Adipocyte (in vitro differentiated cells): Measurements from ENCODE around the gene S100B.

Experiments
- DNase-seq: peaks from one replicate; pipeline ENCODE4 v3.0.0-alpha.2; 2015; ENCODE audit warnings: low read depth
- H3K27me3 ChIP-seq: replicated peaks from 2 replicates; pipeline ENCODE4 v1.7.0; 2013; ENCODE audit warnings: mild to moderate bottlenecking, low read length, moderate library complexity; ENCODE audit not compliant: control insufficient read depth, insufficient read depth
- H3K36me3 ChIP-seq: 2 replicates; pipeline ENCODE4 v1.7.0; 2013; ENCODE audit warnings: low read length, mild to moderate bottlenecking, moderate library complexity; ENCODE audit not compliant: control insufficient read depth, insufficient read depth, severe bottlenecking
- H3K4me1 ChIP-seq: 2 replicates; pipeline ENCODE4 v1.7.0; 2013; ENCODE audit warnings: mild to moderate bottlenecking, low read length, moderate library complexity; ENCODE audit not compliant: control insufficient read depth, insufficient read depth
- H3K4me3 ChIP-seq: 2 replicates; pipeline ENCODE4 v1.7.0; 2013; ENCODE audit warnings: mild to moderate bottlenecking, low read length, moderate library complexity
- H3K9ac ChIP-seq: 2 replicates; pipeline ENCODE4 v1.7.0; 2013; ENCODE audit warnings: mild to moderate bottlenecking, low read length, moderate library complexity
- H3K9me3 ChIP-seq: 2 replicates; pipeline ENCODE4 v1.7.0; 2013; ENCODE audit warnings: mild to moderate bottlenecking, low read length, moderate library complexity; ENCODE audit not compliant: control insufficient read depth

Gene S100B

DNA sequence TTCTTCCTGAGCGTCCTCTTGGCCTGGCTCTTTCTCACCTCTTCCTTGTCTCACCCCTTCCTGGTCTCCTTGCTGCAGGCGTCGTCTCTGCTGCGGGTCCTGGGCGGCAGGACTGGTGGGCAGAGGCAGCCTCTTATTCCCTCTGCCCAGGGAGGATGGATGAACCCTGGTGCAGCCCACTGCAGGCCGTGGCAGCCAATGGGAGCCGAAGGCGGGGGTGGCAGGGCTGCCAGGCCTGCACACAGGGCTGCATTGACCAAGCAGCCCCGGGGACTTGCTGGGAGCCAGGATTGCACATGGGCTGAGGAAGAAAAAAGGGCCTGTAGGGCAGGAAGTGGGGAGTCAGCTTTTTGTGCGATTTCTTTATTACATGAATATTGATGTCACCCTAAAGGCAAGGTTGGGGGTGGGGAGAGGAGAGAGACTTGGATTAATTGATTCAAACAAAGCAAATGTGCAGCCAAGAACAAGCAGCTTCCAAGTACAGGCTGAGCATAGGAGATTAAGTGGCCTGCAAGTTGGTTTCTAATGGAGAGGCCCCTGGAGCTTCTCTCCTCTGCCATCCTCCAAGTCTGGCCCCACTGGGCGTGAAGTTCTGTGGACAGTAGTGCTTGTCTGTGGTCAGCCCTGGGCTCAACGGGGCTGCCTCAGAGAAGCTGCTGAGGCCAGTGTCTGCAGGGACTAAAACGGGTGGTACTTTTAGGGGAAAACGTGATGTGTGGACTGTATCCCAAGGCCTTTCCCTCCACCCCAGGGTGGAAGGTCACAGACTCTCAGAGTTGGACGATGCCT is at the start of gene S100B:
TSS of gene S100B (minus strand) at position 108 of the 792 bp plus-strand sequence. CDS start 2,667 bp downstream, outside the sequence.
- Histone ChIP-seq H3K9me3 (peaks cover under 1% of the 10 kb centered on the region), H3K4me1 (peaks cover 5% of the 10 kb centered on the region), H3K9ac (no peak within 1 kb of the TSS), H3K4me3 (peak within 1 kb of the TSS; percentile 44), H3K27me3 (peaks cover 22% of the 10 kb centered on the region), H3K36me3 (no peaks in the 10 kb centered on the region)
- DNase-seq, result no peak

DNA sequence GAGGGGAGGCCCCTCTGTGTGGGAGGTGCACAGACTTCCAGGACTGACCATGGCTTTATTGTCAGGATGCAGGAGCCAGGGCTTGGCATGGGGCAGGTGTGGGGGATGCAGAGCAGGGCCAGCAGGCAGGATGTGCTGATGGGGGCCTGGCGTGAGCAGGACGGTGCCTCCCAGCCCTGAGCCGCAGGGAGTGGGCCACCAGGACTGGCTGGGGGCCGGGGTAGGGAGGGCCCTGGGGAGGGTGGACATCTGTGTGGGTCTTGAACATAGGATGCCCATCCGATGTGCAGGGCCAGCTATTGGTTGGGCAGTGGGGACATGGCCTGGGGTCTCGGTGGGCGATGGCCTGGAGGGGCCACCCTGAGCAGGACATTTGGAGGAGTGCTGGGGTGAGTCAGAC is 46.2 kb upstream of the S100B start:
- H3K36me3 ChIP-seq, result peaks cover 95% of the 10 kb centered on the region
- no peak for DNase-seq
- no peaks in the 10 kb centered on the region for H3K4me1 ChIP-seq
- peaks cover 12% of the 10 kb centered on the region for H3K9me3 ChIP-seq
- no peak overlapping the region for H3K4me3 ChIP-seq
- no peaks in the 10 kb centered on the region for H3K27me3 ChIP-seq
- no peak overlapping the region for H3K9ac ChIP-seq

DNA sequence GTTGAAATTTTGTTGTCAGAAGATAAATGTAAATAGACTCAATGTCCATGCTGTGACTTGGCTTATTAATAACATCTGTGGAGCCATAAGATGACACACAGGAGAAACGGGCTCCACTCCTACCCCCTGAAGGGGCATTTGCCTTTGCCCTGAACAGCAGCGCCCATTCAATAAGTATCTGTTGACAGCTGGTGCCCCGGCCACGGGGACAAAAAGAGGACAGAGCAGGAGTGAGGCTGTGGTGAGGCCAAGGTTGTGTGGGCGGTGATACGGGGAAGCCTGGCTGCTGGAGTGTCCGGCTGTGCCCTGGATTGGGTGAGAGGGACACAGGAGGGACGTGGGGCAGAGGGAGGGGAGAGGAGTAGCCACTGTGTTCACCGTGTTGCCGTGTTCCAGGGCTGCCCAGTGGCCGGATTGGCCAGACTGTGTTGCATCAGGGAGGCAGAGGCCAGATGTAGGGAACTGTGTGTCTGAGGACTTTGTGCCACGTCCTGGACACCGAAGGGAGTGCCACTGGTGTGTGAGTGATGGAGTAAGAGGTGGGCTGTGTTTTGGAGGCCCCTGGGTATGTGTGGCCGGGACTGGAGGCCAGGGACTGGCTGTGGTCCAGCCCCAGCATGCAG is 45.7 kb upstream of the S100B start:
- no peaks in the 10 kb centered on the region for H3K4me1 ChIP-seq
- no peak overlapping the region for H3K9ac ChIP-seq
- no peaks in the 10 kb centered on the region for H3K27me3 ChIP-seq
- peaks cover 10% of the 10 kb centered on the region for H3K9me3 ChIP-seq
- H3K36me3 ChIP-seq, result peaks cover 97% of the 10 kb centered on the region
- H3K4me3 ChIP-seq, result no peak overlapping the region
- no peak for DNase-seq

DNA sequence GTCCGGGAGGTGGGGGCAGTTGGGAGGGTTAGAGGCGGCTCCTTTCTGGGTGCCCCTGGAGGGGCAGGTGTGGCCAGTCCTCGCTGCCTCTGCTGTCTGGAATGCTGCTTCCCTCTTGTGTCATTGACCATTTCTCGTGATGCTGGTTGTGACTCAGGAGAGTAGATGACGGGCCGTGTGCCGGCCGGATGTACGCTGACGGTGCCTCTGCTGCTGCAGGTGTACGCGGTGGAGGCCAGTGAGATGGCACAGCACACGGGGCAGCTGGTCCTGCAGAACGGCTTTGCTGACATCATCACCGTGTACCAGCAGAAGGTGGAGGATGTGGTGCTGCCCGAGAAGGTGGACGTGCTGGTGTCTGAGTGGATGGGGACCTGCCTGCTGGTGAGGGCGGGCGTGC is 44.5 kb upstream of the S100B start:
- H3K4me1 ChIP-seq, result no peaks in the 10 kb centered on the region
- peaks cover 97% of the 10 kb centered on the region for H3K36me3 ChIP-seq
- no peak overlapping the region for H3K4me3 ChIP-seq
- no peaks in the 10 kb centered on the region for H3K27me3 ChIP-seq
- DNase-seq, result no peak
- no peaks in the 10 kb centered on the region for H3K9me3 ChIP-seq
- no peak overlapping the region for H3K9ac ChIP-seq

DNA sequence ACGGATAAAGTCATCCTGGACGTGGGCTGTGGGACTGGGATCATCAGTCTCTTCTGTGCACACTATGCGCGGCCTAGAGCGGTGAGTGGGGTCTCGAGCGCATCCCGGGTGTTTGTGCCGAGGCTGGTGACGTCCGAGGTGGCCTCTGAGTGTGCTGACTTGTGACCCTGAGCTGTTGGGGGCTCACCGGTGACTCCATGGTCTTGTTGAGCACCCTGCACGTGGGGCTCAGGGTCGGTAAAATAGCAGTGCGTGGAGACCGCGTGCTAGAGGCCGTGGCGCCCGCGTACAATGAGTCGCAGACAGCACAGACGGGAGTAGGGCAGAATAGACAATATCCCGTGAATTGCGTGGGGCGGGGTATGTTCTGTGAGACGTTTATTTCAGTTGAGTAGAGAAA is 43.7 kb upstream of the S100B start:
- Histone ChIP-seq H3K9me3 (no peaks in the 10 kb centered on the region), H3K27me3 (no peaks in the 10 kb centered on the region), H3K36me3 (peaks cover 97% of the 10 kb centered on the region), H3K4me3 (no peak overlapping the region), H3K4me1 (no peaks in the 10 kb centered on the region), H3K9ac (no peak overlapping the region)
- DNase-seq, result no peak

DNA sequence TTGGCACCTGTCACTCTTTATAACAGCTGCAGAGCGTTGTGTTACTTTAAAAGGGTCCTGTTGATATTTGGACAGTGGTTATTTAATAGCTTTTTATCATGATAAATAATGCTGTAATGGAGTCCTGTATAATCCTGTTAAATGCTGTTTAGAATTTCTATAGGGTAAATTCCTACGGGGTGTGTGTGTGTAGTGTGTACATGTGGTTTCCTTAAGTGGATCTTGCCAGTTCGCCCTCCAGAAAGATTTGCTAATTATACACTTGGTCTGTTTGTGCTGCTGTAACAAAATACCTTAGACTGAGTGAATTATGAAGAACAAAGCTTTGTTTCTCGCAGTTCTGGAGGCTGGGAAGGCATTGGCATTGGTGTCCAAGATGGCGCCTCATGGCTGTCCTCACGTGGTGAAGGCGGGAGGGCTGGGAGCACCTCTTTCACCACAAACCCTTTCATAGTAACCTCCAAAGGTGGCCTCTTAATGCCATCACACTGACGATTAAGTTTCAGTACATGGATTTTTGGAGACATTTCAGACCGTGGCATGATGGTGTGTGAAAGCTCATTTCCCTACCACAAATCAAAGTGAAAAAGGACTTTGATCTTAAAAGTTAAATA is 41.8 kb upstream of the S100B start:
- Histone ChIP-seq H3K36me3 (peaks cover 91% of the 10 kb centered on the region), H3K4me1 (no peaks in the 10 kb centered on the region), H3K27me3 (no peaks in the 10 kb centered on the region), H3K9ac (no peak overlapping the region), H3K9me3 (no peaks in the 10 kb centered on the region), H3K4me3 (no peak overlapping the region)
- no peak for DNase-seq

DNA sequence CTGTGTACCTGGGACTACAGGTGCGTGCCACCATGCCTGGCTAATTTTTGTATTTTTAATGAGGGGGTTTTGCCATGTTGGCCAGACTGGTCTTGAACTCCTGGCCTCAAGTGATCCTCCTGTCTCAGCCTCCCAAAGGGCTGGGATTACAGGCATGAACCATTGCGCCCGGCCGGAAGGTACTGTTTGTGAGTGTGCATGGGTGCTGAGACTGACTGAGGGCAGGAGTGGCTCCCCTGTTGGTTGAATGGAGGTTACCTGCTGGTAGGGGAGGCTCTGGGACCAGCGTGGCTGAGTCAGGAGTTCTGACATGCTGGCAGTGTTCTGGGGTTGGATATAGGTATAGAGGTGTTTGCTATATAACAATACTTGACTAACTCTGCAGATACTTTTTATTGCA is 41.0 kb upstream of the S100B start:
- H3K27me3 ChIP-seq, result no peaks in the 10 kb centered on the region
- H3K9ac ChIP-seq, result no peak overlapping the region
- H3K9me3 ChIP-seq, result no peaks in the 10 kb centered on the region
- H3K36me3 ChIP-seq, result peaks cover 92% of the 10 kb centered on the region
- no peak overlapping the region for H3K4me3 ChIP-seq
- no peak for DNase-seq
- no peaks in the 10 kb centered on the region for H3K4me1 ChIP-seq

DNA sequence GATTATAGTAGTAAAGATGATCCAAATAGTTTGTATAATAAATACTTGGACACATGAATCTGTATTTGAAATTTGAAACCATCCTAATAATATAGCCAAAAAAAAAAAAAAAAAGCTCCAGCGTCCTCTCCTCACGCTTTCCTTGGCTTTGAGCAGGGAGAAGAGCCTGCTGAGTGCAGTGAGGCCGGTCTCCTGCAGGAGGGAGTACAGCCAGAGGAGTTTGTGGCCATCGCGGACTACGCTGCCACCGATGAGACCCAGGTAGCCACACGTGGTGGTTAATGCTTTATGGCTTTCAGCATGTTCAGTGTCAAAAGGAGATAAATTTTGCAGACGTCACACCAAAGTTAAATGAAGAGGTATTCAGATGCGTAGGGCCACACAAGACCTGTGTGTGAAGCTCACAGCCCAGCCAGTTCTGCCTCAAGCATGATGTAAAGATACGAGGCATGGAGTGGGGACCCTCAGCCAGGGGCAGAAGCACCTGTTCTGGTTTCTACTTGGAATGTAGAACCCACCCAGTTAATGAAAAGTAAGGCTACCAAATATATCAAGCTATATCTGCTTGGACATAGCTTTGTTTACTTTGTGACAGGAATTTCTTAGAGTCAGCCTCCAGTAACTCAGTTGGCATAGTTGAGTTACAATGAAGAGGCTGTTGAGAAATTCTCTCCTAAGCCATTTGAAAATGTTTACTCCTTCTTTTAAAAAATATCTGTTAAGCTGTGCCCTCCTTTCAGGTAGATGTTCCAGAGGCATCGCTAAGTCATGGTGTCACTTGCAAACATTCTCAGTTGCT is 38.7 kb upstream of the S100B start:
- no peak overlapping the region for H3K9ac ChIP-seq
- H3K36me3 ChIP-seq, result peaks cover 69% of the 10 kb centered on the region
- no peaks in the 10 kb centered on the region for H3K9me3 ChIP-seq
- no peak overlapping the region for H3K4me3 ChIP-seq
- DNase-seq, result no peak
- no peaks in the 10 kb centered on the region for H3K27me3 ChIP-seq
- peaks cover 11% of the 10 kb centered on the region for H3K4me1 ChIP-seq

DNA sequence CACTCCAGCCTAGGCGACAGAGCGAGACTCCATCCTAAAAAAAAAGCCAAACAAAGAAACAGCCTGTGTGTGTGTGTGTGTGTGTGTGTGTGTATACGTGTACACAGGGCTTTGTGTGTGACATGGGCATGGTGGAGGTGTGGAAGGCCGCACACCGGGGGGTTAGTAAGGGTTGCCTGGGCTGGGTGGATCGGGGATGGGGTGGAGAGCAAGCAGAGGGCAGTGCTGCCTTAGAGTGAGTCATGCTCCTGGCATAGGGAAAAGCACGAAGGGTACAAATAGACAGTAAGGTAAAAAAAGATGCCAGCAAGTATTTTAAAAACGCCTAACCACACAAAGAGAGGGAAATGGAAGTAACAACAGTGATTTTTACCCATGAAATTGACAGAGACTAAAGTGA is 36.8 kb upstream of the S100B start:
- Histone ChIP-seq H3K27me3 (no peaks in the 10 kb centered on the region), H3K9ac (no peak overlapping the region), H3K9me3 (no peaks in the 10 kb centered on the region), H3K4me1 (peaks cover 30% of the 10 kb centered on the region), H3K4me3 (no peak overlapping the region), H3K36me3 (peaks cover 58% of the 10 kb centered on the region)
- DNase-seq, result no peak

DNA sequence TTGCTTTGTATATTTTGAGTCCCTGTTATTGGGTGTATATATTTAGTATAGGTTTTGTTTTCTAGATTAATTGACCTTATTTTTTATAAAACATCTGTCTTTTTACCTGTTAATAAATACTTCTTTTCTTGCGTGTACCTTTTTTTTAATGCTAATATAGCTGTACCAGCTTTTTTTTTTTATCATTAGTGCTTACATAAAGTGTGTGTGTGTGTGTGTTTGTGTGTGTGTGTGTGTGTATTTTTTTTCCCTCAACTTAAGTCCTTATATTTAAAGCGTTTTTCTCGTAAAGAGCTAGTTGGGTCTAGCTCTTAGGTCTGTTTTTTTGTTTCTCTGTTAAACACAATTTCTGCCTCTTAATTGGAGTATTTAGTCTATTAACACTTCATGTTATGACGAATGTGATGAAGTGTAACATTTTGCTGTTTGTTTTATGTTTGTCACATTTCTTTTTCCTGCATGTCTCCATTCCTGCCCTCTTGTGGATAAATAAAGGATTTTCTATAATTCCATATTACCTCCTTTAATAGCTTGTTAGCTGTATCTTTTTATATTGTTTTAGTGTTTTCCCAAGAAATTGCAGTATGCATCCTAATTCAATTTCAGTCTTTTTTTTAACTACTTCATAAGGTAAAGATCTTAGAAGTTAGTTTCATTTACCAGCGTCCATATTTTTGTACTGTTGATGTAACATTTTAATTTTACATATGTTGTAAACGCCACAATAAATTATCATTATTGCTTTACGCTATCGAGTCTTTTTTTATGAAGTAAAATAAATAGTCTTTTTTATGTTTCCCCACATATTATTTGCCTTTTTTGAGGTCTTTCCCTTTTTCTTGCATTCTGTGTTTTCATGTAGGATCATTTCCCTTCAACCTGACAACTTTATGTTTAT is 34.9 kb upstream of the S100B start:
- H3K27me3 ChIP-seq, result no peaks in the 10 kb centered on the region
- DNase-seq, result peak; percentile 65
- H3K4me3 ChIP-seq, result no peak overlapping the region
- peak overlapping the region; percentile 25 for H3K9ac ChIP-seq
- peaks cover 39% of the 10 kb centered on the region for H3K4me1 ChIP-seq
- H3K9me3 ChIP-seq, result no peaks in the 10 kb centered on the region
- peaks cover 38% of the 10 kb centered on the region for H3K36me3 ChIP-seq
